ENCODE results near the gene EHD1. TPM values are rescaled to one million over a fixed set of nuclear protein-coding genes. Genes with fewer than 3 reads are reported as not detected.

The EHD1 gene
- total RNA-seq, 2 donors from 2014 or later: 67.4 to 140 TPM

- H3K4me1 ChIP-seq (ENCODE audit: control insufficient read depth in 1 of 2, low read depth in 2 of 2): peaks cover 21 to 27% of the 10 kb centered on the region in 2 donors
- H3K27me3 ChIP-seq (replicated peaks; ENCODE audit: insufficient read depth): no peaks in the 10 kb centered on the region
- H3K9me3 ChIP-seq: no peaks in the 10 kb centered on the region
- peak; percentile 12 for TF ChIP-seq CTCF (IDR thresholded peaks at IDR 0.05)
- peak; percentile 64 for ATAC-seq (ENCODE audit: insufficient number of reproducible peaks, low FRiP score, low read depth)
- H3K4me3 ChIP-seq: peak within 1 kb of the TSS; percentile 81
- H3K27ac ChIP-seq: peak within 1 kb of the TSS; percentile 86 to 88
- peaks cover 15% of the 10 kb centered on the region for H3K36me3 ChIP-seq
- peak; percentile 78 for DNase-seq (ENCODE audit: low spot score)
These were observed 75.1 kb downstream of the EHD1 start, which contains the start of gene MAP4K2 for GRCh38 chr11:64803158-64803845. MAP4K2 (minus strand) TSS chr11:64803214; CDS start chr11:64803149, 65 bp downstream.

GRCh38 chr11:64802370-64803157, 75.9 kb downstream of the EHD1 start:
- H3K4me3 ChIP-seq: peak overlapping the region; percentile 81
- ATAC-seq (ENCODE audit: insufficient number of reproducible peaks, low FRiP score, low read depth) (no peak), DNase-seq (ENCODE audit: low spot score) (no peak)
- no peak for TF ChIP-seq CTCF (IDR thresholded peaks at IDR 0.05)
- peaks cover 21 to 27% of the 10 kb centered on the region in 2 donors for H3K4me1 ChIP-seq (ENCODE audit: control insufficient read depth in 1 of 2, low read depth in 2 of 2)
- H3K9me3 ChIP-seq: no peaks in the 10 kb centered on the region
- no peaks in the 10 kb centered on the region for H3K27me3 ChIP-seq (replicated peaks; ENCODE audit: insufficient read depth)
- peak overlapping the region; percentile 68 to 75 for H3K27ac ChIP-seq
- H3K36me3 ChIP-seq: peaks cover 15% of the 10 kb centered on the region

Other genes starting within 250 kb of the EHD1 start
- gene NRXN2, start 155.4 kb downstream of the EHD1 start, total RNA-seq: 10 to 100 TPM; 40.3 to 41.3 TPM
- 10 to 100 TPM; 78.4 to 89.1 TPM for gene RASGRP2, start 134.5 kb downstream of the EHD1 start, total RNA-seq
- gene PYGM, start 118.6 kb downstream of the EHD1 start, total RNA-seq: 10 to 100 TPM; 12.2 to 13.4 TPM
- 100 to 1,000 TPM; 250 to 512 TPM for gene SF1, start 100.1 kb downstream of the EHD1 start, total RNA-seq
- gene MAP4K2, start 75.4 kb downstream of the EHD1 start, total RNA-seq: 10 to 100 TPM; 23.3 to 39.1 TPM
- 10 to 100 TPM; 11.6 to 16.0 TPM for gene MEN1, start 68.1 kb downstream of the EHD1 start, total RNA-seq
- gene CDC42BPG, start 34.0 kb downstream of the EHD1 start, total RNA-seq: 1 to 10 TPM in 1 of 2 donors, under 1 TPM in 1; 0.68 to 1.2 TPM
- gene ATG2A, start 38.6 kb upstream of the EHD1 start, total RNA-seq: 10 to 100 TPM; 18.5 to 35.2 TPM
- 10 to 100 TPM; 21.0 to 38.2 TPM for gene PPP2R5B, start 46.1 kb upstream of the EHD1 start, total RNA-seq
- gene GPHA2, start 57.3 kb upstream of the EHD1 start, total RNA-seq: not detected
- not detected for gene MAJIN, start 93.5 kb upstream of the EHD1 start, total RNA-seq
- 1 to 10 TPM in 1 of 2 donors, under 1 TPM in 1; 0.92 to 2.6 TPM for gene BATF2, start 118.3 kb upstream of the EHD1 start, total RNA-seq
- 100 to 1,000 TPM in 1 of 2 donors, 10 to 100 TPM in 1; 85.5 to 197 TPM for gene ARL2, start 135.5 kb upstream of the EHD1 start, total RNA-seq
- 10 to 100 TPM; 20.7 to 22.7 TPM for gene SNX15, start 148.8 kb upstream of the EHD1 start, total RNA-seq
- gene SAC3D1, start 162.6 kb upstream of the EHD1 start, total RNA-seq: 10 to 100 TPM in 1 of 2 donors, 1 to 10 TPM in 1; 4.7 to 18.0 TPM
- gene NAALADL1, start 179.9 kb upstream of the EHD1 start, total RNA-seq: 10 to 100 TPM; 25.8 to 47.1 TPM
- 1 to 10 TPM in 1 of 2 donors, under 1 TPM in 1; 0.54 to 5.3 TPM for gene CDCA5, start 205.4 kb upstream of the EHD1 start, total RNA-seq
- 10 to 100 TPM; 36.0 to 51.2 TPM for gene ZFPL1, start 205.6 kb upstream of the EHD1 start, total RNA-seq
- 100 to 1,000 TPM; 333 to 498 TPM for gene VPS51, start 217.6 kb upstream of the EHD1 start, total RNA-seq
- 10 to 100 TPM in 1 of 2 donors, 1 to 10 TPM in 1; 2.5 to 49.0 TPM for gene TM7SF2, start 233.3 kb upstream of the EHD1 start, total RNA-seq
- 10 to 100 TPM; 10.0 to 13.8 TPM for gene ZNHIT2, start 239.1 kb upstream of the EHD1 start, total RNA-seq
- 100 to 1,000 TPM; 365 to 553 TPM for gene FAU, start 243.5 kb upstream of the EHD1 start, total RNA-seq
- gene MRPL49, start 243.7 kb upstream of the EHD1 start, total RNA-seq: 10 to 100 TPM; 44.6 to 61.1 TPM

Data from thoracic aorta (tissue), 2 donors.